PC-3 (cell line): ENCODE results near the gene SLC13A3. TPM values are rescaled to one million over a fixed set of nuclear protein-coding genes. Genes with fewer than 3 reads are reported as not detected.

ENCODE experiments used
- ATAC-seq: fragments of 200-7000 bp; cut with Tn5 transposase; 2 replicates; pipeline ENCODE4 v1.9.1; 2020; ENCODE audit warnings: mild to moderate bottlenecking, moderate library complexity
- BruUV-seq: library from RNA; stranded (reverse); fragments of 400-500 nt; replicated peaks from 2 replicates; lab custom pipeline; 2021; lab: Mats Ljungman, UMichigan
- CTCF ChIA-PET: fragments of 300-600 bp; sonication (Branson Sonifier 250); formaldehyde crosslinking; loops from one replicate; lab custom pipeline; 2022; ENCODE audit warnings: antibody characterized with exemption; lab: Charles Lee
- POLR2A ChIA-PET: fragments of 300-600 bp; sonication (Branson Sonifier 250); formaldehyde crosslinking; loops from one replicate; lab custom pipeline; 2022; ENCODE audit warnings: antibody characterized with exemption; ENCODE audit not compliant: unreplicated experiment; lab: Charles Lee
- DNase-seq: peaks from one replicate; pipeline ENCODE4 v3.0.0-alpha.2; 2015
- H2AFZ ChIP-seq: fragments of 300-600 bp; sonication (generic); 2 replicates; pipeline ENCODE4 v1.6.0; 2016; ENCODE audit warnings: antibody characterized with exemption, low read length
- H3F3A ChIP-seq: fragments of 300-600 bp; sonication (generic); one replicate; pipeline ENCODE4 v1.6.0; 2017; ENCODE audit warnings: antibody characterized with exemption, low read length, control low read depth, mild to moderate bottlenecking; ENCODE audit not compliant: unreplicated experiment
- H3K27ac ChIP-seq: fragments of 300-600 bp; sonication (generic); 2 replicates; pipeline ENCODE4 v1.5.1; 2016; ENCODE audit warnings: mild to moderate bottlenecking, low read length
- H3K27me3 ChIP-seq: fragments of 300-600 bp; sonication (generic); 2 replicates; pipeline ENCODE4 v1.6.1; 2016; ENCODE audit warnings: low read length, mixed read lengths
- H3K36me3 ChIP-seq: fragments of 300-600 bp; sonication (generic); 2 replicates; pipeline ENCODE4 v1.6.1; 2016; ENCODE audit warnings: low read depth, mixed run types, low read length, mixed read lengths
- H3K4me1 ChIP-seq: fragments of 300-600 bp; sonication (generic); 2 replicates; pipeline ENCODE4 v1.5.1; 2016; ENCODE audit warnings: low read length; ENCODE audit not compliant: insufficient read depth
- H3K4me2 ChIP-seq: fragments of 300-600 bp; sonication (generic); 2 replicates; pipeline ENCODE4 v1.6.0; 2016; ENCODE audit warnings: low read length
- H3K4me3 ChIP-seq: fragments of 300-600 bp; sonication (generic); 2 replicates; pipeline ENCODE4 v1.5.1; 2016; ENCODE audit warnings: mild to moderate bottlenecking, low read length, mixed read lengths
- H3K79me2 ChIP-seq: fragments of 300-600 bp; sonication (generic); 2 replicates; pipeline ENCODE4 v1.6.1; 2017; ENCODE audit warnings: low read length, mixed read lengths
- H3K9ac ChIP-seq: fragments of 300-600 bp; sonication (generic); 2 replicates; pipeline ENCODE4 v1.6.0; 2016; ENCODE audit warnings: mild to moderate bottlenecking, low read length
- H3K9me2 ChIP-seq: fragments of 300-600 bp; sonication (generic); replicated peaks from 2 replicates; pipeline ENCODE4 v1.6.1; 2016; ENCODE audit warnings: mixed run types, low read length, mixed read lengths
- H3K9me3 ChIP-seq: fragments of 300-600 bp; sonication (generic); 2 replicates; pipeline ENCODE4 v1.6.1; 2016; ENCODE audit warnings: low read length, mixed read lengths
- H4K20me1 ChIP-seq: fragments of 300-600 bp; sonication (generic); 2 replicates; pipeline ENCODE4 v1.6.1; 2016; ENCODE audit warnings: low read length, mixed read lengths
- CTCF ChIP-seq: fragments of 300-600 bp; sonication (generic); conservative IDR thresholded peaks from 2 replicates; pipeline ENCODE4 v1.5.1; 2017; ENCODE audit warnings: antibody characterized with exemption, low read depth, mild to moderate bottlenecking, low read length
- EZH2 ChIP-seq: fragments of 300-600 bp; sonication (generic); IDR thresholded peaks from one replicate; pipeline ENCODE4 v1.6.1; 2017; ENCODE audit warnings: antibody characterized with exemption, mild to moderate bottlenecking, low read length; ENCODE audit not compliant: unreplicated experiment
- EZH2phosphoT487 ChIP-seq: fragments of 300-600 bp; sonication (generic); IDR thresholded peaks from 2 replicates; pipeline ENCODE4 v1.6.1; 2018; ENCODE audit warnings: mild to moderate bottlenecking, antibody characterized with exemption, low read length, borderline replicate concordance
- intact Hi-C: fragments of 100-400 bp; cut with micrococcal nuclease; formaldehyde crosslinking; loops from 2 replicates; pipeline ENCODE4 v1.9.0; 2023
- total RNA-seq: library from RNA; depleted of rRNA; stranded (reverse); fragments of >200 nt; gene quantifications from 2 replicates; pipeline ENCODE4 v1.2.3, GENCODE V29; 2014

SLC13A3 gene
- total RNA-seq, 1 experiment from 2014 or later, result not detected

- no peaks in the 10 kb centered on the region for H3K9me2 ChIP-seq
- ChIA-PET CTCF (no interaction called here), POLR2A (no interaction called here)
- no peak overlapping the region for H2AFZ ChIP-seq
- H3K79me2 ChIP-seq, result no peaks in the 10 kb centered on the region
- no peak for TF ChIP-seq CTCF
- no peak for TF ChIP-seq EZH2
- TF ChIP-seq EZH2phosphoT487, result no peak
- no TSS peak for BruUV-seq
- H3K4me2 ChIP-seq, result peak overlapping the region; percentile 45
- intact Hi-C loops, result no loop called here
- no peaks in the 10 kb centered on the region for H4K20me1 ChIP-seq
- peaks cover 26% of the 10 kb centered on the region for H3K4me1 ChIP-seq
- peak overlapping the region; percentile 61 for H3K27ac ChIP-seq
- DNase-seq, result peak; percentile 84
- no peak overlapping the region for H3K9ac ChIP-seq
- no peaks in the 10 kb centered on the region for H3K27me3 ChIP-seq
- ATAC-seq, result no peak
- H3F3A ChIP-seq, result no peaks in the 10 kb centered on the region
- H3K4me3 ChIP-seq, result peak overlapping the region; percentile 10; the same call in 1 of the 2 replicates
- H3K9me3 ChIP-seq, result no peaks in the 10 kb centered on the region
- no peaks in the 10 kb centered on the region for H3K36me3 ChIP-seq
Observed at GRCh38 chr20:46564241-46564957, 86.9 kb downstream of the SLC13A3 start.

- no peak overlapping the region for H2AFZ ChIP-seq
- H3K79me2 ChIP-seq, result no peaks in the 10 kb centered on the region
- no peak overlapping the region for H3K9ac ChIP-seq
- ChIA-PET CTCF (no interaction called here), POLR2A (no interaction called here)
- no TSS peak for BruUV-seq
- no peak overlapping the region for H3K4me3 ChIP-seq
- H3F3A ChIP-seq, result no peaks in the 10 kb centered on the region
- peak overlapping the region; percentile 61 for H3K27ac ChIP-seq
- intact Hi-C loops, result loop anchor here (2.0 kb wide), 1 partner anchor 117 kb away; no protein-coding TSS in a partner anchor
- no peaks in the 10 kb centered on the region for H3K27me3 ChIP-seq
- H4K20me1 ChIP-seq, result no peaks in the 10 kb centered on the region
- no peak for ATAC-seq
- TF ChIP-seq EZH2phosphoT487 (no peak), CTCF (no peak), EZH2 (no peak)
- H3K4me2 ChIP-seq, result peak overlapping the region; percentile 45
- no peaks in the 10 kb centered on the region for H3K9me3 ChIP-seq
- no peaks in the 10 kb centered on the region for H3K36me3 ChIP-seq
- DNase-seq, result no peak
- H3K9me2 ChIP-seq, result no peaks in the 10 kb centered on the region
- H3K4me1 ChIP-seq, result peaks cover 28% of the 10 kb centered on the region
Observed at GRCh38 chr20:46563860-46564221, 87.4 kb downstream of the SLC13A3 start.

GRCh38 chr20:46563170-46563859 is 87.9 kb downstream of the SLC13A3 start:
- no peaks in the 10 kb centered on the region for H3K27me3 ChIP-seq
- intact Hi-C loops, result loop anchor here (2.0 kb wide), 1 partner anchor 117 kb away; no protein-coding TSS in a partner anchor

More at GRCh38 chr20:46563170-46563859, 87.9 kb downstream of the SLC13A3 start:
- ATAC-seq, result no peak
- peak overlapping the region; percentile 85 for H2AFZ ChIP-seq
- peaks cover 28% of the 10 kb centered on the region for H3K4me1 ChIP-seq
- no peak for TF ChIP-seq EZH2phosphoT487
- no peak for TF ChIP-seq CTCF
- TF ChIP-seq EZH2, result no peak
- H3K4me2 ChIP-seq, result no peak overlapping the region
- no TSS peak for BruUV-seq
- no peak overlapping the region for H3K27ac ChIP-seq
- no peak for DNase-seq
- ChIA-PET POLR2A (no interaction called here), CTCF (no interaction called here)
- H3K79me2 ChIP-seq, result no peaks in the 10 kb centered on the region
- H4K20me1 ChIP-seq, result no peaks in the 10 kb centered on the region
- H3K9me3 ChIP-seq, result no peaks in the 10 kb centered on the region
- no peaks in the 10 kb centered on the region for H3K9me2 ChIP-seq
- no peaks in the 10 kb centered on the region for H3F3A ChIP-seq
- H3K4me3 ChIP-seq, result no peak overlapping the region
- no peaks in the 10 kb centered on the region for H3K36me3 ChIP-seq
- H3K9ac ChIP-seq, result no peak overlapping the region
